Measurements from ENCODE around the gene GINS3.

- TF ChIP-seq, protein P1, sequence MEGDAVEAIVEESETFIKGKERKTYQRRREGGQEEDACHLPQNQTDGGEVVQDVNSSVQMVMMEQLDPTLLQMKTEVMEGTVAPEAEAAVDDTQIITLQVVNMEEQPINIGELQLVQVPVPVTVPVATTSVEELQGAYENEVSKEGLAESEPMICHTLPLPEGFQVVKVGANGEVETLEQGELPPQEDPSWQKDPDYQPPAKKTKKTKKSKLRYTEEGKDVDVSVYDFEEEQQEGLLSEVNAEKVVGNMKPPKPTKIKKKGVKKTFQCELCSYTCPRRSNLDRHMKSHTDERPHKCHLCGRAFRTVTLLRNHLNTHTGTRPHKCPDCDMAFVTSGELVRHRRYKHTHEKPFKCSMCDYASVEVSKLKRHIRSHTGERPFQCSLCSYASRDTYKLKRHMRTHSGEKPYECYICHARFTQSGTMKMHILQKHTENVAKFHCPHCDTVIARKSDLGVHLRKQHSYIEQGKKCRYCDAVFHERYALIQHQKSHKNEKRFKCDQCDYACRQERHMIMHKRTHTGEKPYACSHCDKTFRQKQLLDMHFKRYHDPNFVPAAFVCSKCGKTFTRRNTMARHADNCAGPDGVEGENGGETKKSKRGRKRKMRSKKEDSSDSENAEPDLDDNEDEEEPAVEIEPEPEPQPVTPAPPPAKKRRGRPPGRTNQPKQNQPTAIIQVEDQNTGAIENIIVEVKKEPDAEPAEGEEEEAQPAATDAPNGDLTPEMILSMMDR (conservative IDR thresholded peaks at IDR 0.05) = no peak
- no peak for TF ChIP-seq EZH2 (IDR thresholded peaks at IDR 0.05; ENCODE audit: low read depth)
Measured at GRCh38 chr16:58450590-58450989, 58.3 kb downstream of the GINS3 start.

Measured in PC-9 (cell line).